Adipose tissue (tissue), 3 donors: ENCODE results near the gene SLC17A5. TPM values are rescaled to one million over a fixed set of nuclear protein-coding genes. Genes with fewer than 3 reads are reported as not detected.
A peak's percentile ranks its signal among the peaks of the same experiment; 100 is the strongest.
"Not testable (repeated sequence)": the region's sequence is repeated elsewhere in the genome, so short reads cannot be mapped to it uniquely, and the experiment has no call there.

Experiments
- H3K27ac ChIP-seq: one replicate; pipeline ENCODE4 v1.5.1; 2013; ENCODE audit warnings: low read depth, low read length
- WGBS, 3 donors: extraction: QIAGEN DNeasy Blood & Tissue Kit; methylation state at CpG; one replicate each; pipeline ENCODE4 v1.1.7; 2013; 5-methylcytosine and 5-hydroxymethylcytosine counted together
- polyA plus RNA-seq, 3 donors: library from polyadenylated mRNA; stranded (reverse); fragments of 200-250 nt; gene quantifications; one replicate each; pipeline ENCODE4 v1.2.3, GENCODE V29; 2013
- donor health status: healthy with polysubstance abuse.
- donor health status: Bipolar disorder and iron deficiency.
- donor health status: healthy.

SLC17A5 gene
- polyA plus RNA-seq, 3 donors = 6.4 to 7.6 (median 6.5) TPM

DNA sequence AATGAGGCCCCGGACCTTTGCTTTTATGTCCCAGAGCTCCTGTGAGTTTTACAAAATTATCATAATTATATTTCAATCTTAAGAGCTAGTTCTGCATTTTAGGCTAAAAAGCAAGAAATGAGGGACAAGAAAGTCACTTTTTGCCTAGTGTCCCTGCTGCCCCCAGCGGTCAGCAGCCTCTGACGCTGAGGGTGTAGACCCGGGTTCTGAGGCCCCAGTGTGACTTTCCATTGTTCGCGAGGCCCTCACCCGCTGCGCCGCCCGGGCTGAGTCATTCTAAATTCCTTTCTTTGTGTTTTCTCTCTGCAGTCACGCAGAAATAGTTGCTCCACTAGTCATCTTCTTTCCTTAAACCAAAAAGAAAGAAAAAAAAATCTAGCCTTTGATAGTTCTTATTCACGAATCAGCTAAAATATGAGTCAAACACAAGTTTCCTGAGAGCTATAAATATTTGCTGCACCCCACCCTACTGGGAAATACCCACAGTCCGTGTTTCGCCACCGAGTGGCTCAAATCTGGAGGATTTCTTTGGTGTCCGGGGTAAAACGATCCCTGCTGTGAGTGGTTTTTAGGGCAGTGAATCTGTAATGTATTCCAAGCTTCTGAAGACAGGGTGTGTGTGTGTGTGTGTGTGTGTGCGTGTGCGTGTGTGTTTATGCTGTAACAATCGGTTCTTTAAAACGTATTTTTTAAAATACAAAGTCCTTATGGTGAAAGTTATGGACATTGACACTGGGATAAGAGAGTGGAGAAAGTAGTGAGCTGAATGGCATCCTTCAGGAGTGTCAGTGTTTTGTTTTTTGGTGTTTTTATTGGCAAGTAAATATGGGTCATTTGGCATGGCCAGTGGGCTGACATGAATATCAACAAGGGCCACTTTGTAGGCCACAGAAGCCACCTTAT, 73.3 kb downstream of the SLC17A5 start:
- 5 to 42% (median 5%) methylated on average over 21 of the region's 21 CpGs for WGBS, 3 donors
- H3K27ac ChIP-seq = peak overlapping the region; percentile 99

DNA sequence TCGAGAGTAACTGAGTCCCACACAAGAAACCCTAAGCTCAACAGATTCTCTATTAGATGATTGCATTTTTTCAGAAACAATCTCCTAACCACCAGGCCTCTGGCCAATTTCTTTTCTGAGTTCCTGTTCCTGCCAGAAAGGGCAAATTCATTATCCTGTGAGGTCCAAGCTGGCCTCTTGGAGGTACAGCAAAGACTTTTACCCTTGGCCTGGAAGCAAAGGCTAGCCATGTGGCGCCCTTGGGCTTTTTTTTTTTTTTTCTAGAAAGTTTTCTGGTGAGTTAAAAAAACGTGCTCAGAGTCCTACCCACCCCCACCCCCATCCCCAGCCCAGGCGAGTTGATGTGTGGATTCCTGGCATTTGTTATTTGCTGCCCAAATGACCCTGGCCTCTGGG, 73.9 kb downstream of the SLC17A5 start:
- peak overlapping the region; percentile 99 for H3K27ac ChIP-seq
- 14 to 42% (median 19%) methylated on average over 4 of the region's 4 CpGs for WGBS, 3 donors

DNA sequence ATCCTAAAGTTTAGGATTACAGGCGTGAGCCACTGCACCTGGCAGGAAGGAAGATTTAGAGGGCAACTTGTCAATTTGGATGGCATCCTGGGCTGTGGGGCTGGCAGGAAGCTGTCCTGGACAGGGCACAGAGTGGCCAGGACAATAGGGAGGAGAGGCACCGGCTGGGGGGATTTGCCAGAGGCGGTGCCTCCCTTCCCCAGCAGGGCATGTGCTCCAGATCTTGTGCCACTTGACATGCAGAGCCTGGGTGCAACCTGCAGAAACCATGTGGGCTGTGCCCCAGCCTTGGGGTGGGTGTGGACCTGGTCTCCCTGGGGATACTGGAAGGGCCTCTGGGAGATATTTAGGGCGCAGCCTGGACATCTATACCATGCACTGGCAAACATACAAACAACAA, 74.4 kb downstream of the SLC17A5 start:
- 54 to 81% (median 67%) methylated on average over 4 of the region's 4 CpGs for whole genome bisulfite sequencing, 3 donors
- peak overlapping the region; percentile 99 for H3K27ac ChIP-seq

DNA sequence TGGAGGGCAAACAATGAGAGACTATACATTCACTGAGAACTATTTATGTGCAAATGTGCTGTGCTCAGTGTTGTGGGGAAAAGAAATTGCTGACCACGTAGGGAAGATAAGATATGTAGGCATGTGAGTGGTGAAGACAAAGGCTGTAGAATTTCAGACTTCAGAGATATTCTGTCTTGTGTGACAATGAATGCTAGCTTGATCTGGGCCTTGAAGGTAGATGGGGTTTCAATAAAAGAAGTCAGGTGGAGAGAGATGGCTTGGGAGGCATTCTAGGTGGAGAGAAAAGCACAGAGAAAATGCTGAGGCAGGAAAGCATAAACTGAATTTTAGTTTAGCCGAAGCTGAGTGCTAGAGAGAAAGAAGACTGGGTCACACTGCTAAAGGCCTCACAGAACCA, 76.1 kb downstream of the SLC17A5 start:
- 70 to 94% (median 85%) methylated on average over 2 of the region's 2 CpGs for WGBS, 3 donors
- no peak overlapping the region for H3K27ac ChIP-seq

DNA sequence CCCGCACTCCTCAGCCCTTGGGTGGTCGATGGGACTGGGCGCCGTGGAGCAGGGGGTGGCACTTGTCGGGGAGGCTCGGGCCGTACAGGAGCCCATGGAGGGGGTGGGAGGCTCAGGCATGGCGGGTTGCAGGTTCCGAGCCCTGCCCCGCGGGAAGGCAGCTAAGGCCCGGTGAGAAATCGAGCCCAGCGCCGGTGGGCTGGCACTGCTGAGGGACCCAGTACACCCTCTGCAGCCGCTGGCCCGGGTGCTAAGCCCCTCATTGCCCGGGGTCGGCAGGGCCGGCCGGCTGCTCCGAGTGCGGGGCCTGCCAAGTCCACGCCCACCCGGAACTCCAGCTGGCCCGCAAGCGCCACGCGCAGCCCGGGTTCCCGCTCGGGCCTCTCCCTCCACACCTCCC, 81.3 kb downstream of the SLC17A5 start:
- H3K27ac ChIP-seq = not testable (repeated sequence)
- WGBS, 3 donors = 95 to 97% (median 96%) methylated on average over 22 to 32 of the region's 32 CpGs

DNA sequence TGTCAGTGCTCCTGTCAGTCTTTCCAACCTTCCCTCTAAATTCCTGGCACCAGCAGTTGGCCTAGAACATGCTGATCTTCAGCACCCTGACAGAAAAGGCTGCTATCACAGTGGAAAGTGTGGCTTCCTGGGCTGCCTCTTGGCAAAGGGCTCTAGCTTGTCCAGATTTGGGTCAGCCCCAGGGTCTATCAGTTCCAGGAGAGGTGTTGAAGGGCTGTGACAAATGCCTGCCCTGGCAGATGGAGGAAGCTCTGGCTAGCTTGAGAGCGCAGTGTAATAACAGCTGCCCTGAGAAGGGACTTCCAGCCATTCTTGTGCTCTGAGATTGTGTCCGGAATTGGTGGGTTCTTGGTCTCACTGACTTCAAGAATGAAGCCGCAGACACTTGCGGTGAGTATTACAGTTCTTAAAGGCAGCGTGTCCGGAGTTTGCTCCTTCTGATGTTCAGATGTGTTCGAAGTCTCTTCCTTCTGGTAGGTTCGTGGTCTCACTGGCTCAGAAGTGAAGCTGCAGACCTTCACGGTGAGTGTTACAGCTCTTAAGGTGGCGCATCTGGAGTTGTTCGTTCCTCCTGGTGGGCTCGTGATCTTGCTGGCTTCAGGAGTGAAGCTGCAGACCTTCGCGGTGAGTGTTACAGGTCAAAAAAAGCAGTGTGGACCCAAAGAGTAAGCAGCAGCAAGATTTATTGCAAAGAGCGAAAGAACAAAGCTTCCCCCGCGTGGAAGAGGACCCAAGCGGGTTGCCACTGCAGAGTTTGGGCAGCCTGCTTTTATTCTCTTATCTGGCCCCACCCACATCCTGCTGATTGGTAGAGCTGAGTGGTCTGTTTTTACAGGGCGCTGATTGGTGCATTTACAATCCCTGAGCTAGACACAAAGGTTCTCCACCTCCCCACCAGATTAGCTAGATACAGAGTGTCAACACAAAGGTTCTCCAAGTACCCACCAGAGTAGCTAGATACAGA, 82.3 kb downstream of the SLC17A5 start:
- WGBS, 3 donors = 90 to 95% (median 94%) methylated on average over 19 of the region's 19 CpGs

DNA sequence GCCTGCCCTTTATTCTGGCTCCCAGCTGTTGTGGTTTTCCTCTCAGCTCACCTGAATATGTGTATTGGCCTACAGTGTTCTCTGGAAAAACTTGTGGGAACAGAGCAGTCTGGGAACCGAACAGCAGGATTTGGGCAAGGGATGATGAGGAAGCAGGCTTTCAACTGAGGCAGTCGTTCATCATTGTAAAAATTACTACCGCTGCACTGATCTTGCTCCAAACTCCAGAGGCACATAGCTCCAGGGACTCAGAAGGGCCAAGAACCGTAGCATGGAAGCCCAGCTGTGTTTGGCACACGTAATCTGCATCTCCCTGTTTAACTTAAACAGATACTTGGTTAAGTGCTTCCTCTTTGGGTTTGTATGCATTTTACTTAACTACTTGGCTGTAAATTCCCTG, 84.7 kb downstream of the SLC17A5 start:
- no peak overlapping the region for H3K27ac ChIP-seq
- WGBS, 3 donors = 58 to 77% (median 71%) methylated on average over 5 of the region's 5 CpGs

More for the DNA sequence above, 82.3 kb downstream of the SLC17A5 start:
- not testable (repeated sequence) for H3K27ac ChIP-seq

DNA sequence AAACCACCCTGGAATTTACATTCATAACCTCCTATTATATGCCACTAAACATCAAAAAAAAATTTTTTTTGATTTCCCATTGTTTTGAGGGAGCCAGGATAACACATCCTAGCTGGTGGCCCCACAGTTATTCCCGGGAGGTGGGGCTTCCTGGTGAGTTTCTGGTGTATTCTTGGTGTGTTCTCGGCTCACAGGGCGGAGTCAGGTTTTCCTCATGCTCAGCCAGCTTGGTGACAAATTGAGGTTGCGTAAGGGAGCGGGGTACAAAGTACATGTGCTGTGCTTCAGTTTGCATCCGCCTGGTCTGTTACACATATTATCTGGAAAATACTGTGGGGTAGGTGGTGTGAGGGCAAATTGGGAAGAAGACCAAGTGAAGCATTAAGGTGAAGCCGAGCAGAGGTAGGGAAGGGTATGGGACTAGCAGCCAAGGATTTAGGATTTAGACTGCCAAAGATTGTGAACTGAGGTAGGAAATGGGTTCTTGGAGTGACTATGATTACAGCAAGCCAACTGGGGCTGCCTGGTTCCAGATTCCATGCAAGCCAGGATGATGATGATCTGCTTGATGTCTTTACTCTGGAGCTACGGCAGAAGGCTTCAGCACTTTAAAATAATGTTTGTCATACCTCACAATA, 86.7 kb downstream of the SLC17A5 start:
- 38 to 55% (median 46%) methylated on average over 8 of the region's 8 CpGs for WGBS, 3 donors
- no peak overlapping the region for H3K27ac ChIP-seq

DNA sequence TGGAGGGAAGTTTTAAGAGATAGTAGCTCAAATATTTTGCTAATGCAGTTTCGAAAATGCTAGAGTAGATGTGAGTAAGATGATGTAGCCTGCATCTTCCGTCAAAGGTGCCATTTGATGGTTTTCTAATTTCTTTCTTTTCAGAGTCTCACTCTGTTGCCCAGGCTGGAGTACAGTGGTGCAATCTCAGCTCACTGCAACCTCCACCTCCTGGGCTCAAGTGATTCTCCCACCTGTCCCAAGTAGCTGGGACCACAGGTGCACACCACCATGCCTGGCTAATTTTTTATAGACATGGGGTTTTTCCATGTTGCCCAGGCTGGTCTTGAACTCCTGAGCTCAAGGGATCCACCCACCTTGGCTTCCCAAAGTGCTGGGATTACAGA, 87.3 kb downstream of the SLC17A5 start:
- 94 to 98% (median 98%) methylated on average over 2 of the region's 2 CpGs for WGBS, 3 donors
- not testable (repeated sequence) for H3K27ac ChIP-seq

DNA sequence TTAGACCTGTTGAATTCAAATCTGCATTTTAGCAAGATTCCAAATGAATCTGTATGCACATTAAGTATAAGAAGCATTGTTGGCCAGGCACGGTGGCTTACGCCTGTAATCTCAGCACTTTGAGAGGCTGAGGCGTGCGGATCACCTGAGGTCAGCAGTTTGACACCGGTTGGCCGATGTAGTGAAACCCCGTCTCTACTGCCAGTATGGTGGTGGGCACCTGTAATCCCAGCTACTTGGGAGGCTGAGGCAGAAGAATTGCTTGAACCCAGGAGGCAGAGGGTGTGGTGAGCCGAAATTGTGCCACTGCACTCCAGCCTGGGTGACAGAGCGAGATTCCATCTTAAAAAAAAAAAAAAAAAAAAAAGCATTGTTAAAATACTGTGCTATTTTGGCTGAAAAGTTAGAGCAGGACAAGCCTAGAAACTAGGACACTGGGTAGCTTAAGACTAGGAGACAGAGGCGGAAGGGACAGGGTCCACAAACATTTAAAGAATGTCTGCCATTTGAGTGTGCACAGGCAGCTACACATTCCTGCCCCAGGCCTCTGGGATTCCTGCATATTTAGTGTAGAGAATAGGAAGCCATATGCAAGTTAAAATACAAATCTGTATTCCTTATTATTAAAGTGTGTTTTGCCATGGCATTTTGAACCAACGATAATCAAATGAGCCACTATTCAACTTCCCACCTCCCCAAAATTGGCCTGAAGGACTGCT, 87.9 kb downstream of the SLC17A5 start:
- H3K27ac ChIP-seq = no peak overlapping the region
- WGBS, 3 donors = 95 to 98% (median 96%) methylated on average over 11 of the region's 11 CpGs

DNA sequence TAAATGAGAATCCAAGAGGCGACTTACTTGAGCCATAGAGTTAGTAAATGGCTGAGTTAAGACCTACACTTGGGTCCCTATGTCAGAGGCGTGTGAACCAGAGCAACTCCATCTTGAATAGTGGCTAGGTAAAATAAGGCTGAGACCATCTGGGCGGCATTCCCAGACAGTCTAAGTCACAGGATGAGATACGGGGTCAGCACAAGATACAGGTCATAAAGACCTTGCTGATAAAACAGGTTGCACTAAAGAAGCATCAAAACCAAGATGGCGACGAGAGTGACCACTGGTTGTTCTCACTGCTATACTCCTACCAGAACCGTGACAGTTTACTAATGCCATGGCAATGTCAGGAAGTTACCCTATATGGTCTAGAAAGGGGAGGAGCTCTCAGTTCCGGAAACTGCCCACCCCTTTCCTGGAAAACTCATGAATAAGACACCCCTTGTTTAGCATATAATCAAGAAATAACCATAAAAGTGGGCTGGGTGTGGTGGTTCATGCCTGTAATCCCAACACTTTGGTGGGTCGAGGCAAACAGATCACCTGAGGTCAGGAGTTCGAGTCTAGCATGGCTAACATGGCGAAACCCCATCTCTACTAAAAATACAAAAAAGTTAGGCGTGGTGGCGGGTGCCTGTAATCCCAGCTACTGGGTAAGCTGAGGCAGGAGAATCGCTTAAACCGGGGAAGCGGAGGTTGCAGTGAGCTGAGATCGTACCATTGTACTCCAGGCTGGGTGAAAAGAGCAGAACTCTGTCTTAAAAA, 89.0 kb downstream of the SLC17A5 start:
- 93 to 97% (median 96%) methylated on average over 17 of the region's 17 CpGs for WGBS, 3 donors
- H3K27ac ChIP-seq = no peak overlapping the region

DNA sequence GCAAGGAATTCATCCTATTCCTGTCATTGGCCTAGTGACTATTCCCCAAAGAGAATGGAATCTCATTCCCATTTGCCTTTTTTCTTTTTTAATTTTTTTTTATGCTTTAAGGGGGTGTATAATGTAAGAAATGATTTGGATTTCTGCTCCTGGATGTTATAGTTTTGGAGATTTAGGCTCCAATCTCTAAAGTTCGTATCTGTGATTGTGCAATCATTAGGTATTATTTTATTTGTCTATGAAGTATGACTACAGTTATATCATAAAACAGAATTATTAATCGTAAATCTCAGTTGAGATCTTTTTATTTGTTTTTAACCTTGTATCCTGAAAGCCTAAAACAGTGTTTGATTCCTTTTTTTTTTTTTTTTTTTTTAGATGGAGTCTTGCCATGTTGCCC, 91.2 kb downstream of the SLC17A5 start:
- no peak overlapping the region for H3K27ac ChIP-seq
- WGBS, 3 donors = 80 to 87% (median 82%) methylated on average over 2 of the region's 2 CpGs

DNA sequence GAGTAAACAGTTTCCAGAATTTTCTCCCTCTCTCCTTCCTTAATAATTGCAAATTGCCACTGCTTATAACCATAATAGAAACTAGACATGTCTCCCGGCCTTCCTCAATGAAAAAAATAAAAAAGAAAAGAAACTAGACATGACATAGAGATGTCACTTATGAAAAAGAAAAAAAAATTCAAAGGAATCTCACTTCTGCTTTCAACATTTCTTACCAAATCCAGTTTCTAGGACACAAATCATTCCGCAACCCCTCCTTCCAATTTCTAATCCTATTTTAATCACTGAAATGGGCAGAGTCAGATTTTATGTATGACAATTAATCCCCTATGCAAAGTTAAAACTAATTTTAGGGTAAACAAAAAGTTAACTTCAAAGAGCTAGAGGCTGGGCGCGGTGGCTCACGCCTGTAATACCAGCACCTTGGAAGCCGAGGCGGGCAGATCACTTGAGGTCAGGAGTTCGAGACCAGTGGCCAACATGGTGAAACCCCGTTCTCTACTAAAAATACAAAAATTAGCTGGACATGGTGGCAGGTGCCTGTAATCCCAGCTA, 92.9 kb downstream of the SLC17A5 start:
- WGBS, 3 donors = 90 to 93% (median 92%) methylated on average over 9 of the region's 9 CpGs
- H3K27ac ChIP-seq = no peak overlapping the region

DNA sequence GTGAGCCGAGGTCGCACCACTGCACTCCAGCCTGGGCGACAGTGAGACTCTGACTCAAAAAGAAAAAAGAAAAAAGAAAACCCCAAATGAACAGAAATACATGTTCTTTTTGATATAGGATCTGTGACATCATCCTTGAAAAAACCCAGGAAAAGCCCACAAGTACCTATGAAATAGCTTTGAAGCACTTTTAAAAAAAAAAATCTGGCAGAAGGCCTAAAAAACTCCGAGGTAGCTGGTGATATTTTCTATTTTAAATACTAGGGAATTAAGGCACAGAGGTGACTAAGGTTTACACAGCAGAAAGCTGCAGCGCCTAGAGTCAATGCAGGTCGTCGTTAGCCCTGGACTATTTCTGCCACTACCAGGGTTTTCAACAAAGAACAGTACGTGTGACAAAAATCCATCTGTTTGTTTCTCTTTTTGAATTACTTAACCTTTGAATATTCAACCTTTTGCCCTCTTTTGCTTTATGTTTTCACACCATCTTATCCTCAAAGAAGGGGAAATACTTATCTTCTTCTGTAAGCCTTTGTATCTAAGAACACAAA, 93.5 kb downstream of the SLC17A5 start:
- H3K27ac ChIP-seq = no peak overlapping the region
- WGBS, 3 donors = 48 to 74% (median 74%) methylated on average over 8 of the region's 8 CpGs

DNA sequence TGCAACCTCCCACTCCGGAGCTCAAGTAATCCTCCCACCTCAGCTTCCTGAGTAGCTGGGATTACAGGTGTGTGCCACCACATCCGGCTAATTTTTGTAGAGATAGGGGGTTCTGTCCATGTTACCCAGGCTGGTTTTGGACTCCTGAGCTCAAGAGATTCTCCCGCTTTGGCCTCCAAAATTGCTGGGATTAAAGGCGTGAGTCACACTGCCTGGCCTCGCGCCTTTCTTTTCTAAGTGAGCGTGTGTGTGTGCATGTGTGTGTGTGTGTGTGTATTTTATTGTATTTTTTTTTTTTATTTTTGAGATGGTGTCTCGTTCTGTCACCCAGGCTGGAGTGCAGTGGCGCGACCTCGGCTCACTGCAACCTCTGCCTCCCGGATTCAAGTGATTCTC, 94.4 kb downstream of the SLC17A5 start:
- H3K27ac ChIP-seq = not testable (repeated sequence)
- WGBS, 3 donors = 94 to 99% (median 96%) methylated on average over 12 of the region's 12 CpGs

DNA sequence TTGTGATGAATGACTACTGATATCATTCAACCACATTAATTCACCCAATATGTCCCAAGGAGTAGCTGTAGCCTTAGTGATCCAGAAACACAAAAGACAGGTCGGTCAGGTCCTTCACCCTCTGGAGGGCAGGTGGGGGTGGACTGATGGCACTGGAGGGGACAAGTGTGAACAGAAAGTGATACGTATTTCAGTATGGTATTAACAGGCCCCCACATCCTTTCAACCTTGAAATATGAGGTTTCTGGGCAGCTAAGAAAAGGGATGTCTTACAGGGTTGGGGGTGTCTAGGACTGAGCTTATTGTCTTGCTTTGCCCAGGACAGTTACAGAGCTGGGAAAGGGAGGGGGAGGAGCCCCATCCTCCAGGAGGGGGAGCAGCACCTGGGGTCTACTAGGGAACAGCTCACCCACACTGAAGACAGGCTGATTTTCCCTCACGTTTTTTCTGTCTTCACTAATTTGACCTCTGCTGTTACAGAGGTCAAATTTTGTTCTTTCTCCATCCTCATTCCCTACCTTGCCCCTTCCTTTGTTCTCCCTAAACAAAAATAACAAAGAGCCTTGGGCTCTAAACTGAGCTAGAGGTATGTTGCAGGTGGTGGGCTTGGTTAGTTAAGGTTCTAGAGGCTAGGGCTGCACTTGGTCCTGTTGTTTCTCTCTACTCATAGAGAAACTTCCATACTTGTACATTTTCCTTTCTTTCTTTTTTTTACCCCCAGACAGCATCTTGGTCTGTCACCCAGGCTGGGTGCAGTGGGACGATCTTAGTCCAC, 95.0 kb downstream of the SLC17A5 start:
- 77 to 82% (median 78%) methylated on average over 4 of the region's 4 CpGs for WGBS, 3 donors

More for the DNA sequence above, 95.0 kb downstream of the SLC17A5 start:
- H3K27ac ChIP-seq = no peak overlapping the region
